ENCODE data around the gene GPR82.

- no peak for TF ChIP-seq CTCF (conservative IDR thresholded peaks at IDR 0.05)
- TF ChIP-seq EZH2 (IDR thresholded peaks at IDR 0.05; ENCODE audit: low read depth): no peak
Measured at GRCh38 chrX:41686788-41687187, 37.2 kb upstream of the GPR82 start.

Data from PC-9 (cell line).